Ascending aorta (tissue), 2 donors: ENCODE measurements around the gene EDA. TPM values are rescaled to one million over a fixed set of nuclear protein-coding genes. Genes with fewer than 3 reads are reported as not detected.

Experiments used
- DNase-seq, 2 donors: peaks; one replicate each; pipeline ENCODE4 v3.0.0-alpha.2; 2019; ENCODE audit warnings: low spot score in 2 of 2
- H3K27ac ChIP-seq, 2 donors: fragments of 200-600 bp; sonication (generic); one replicate each; pipeline ENCODE4 v1.5.1; 2016 to 2017; ENCODE audit warnings: mild to moderate bottlenecking in 1 of 2
- H3K27me3 ChIP-seq: fragments of 200-600 bp; sonication (generic); one replicate; pipeline ENCODE4 v1.5.1; 2017
- H3K36me3 ChIP-seq, 2 donors: fragments of 200-600 bp; sonication (generic); one replicate each; pipeline ENCODE4 v1.5.1; 2016
- H3K4me1 ChIP-seq, 2 donors: fragments of 200-600 bp; sonication (generic); one replicate each; pipeline ENCODE4 v1.5.1; 2016 to 2017; ENCODE audit warnings: mild to moderate bottlenecking in 1 of 2
- H3K4me3 ChIP-seq, 2 donors: fragments of 200-600 bp; sonication (generic); one replicate each; pipeline ENCODE4 v1.5.1; 2016 to 2017; ENCODE audit warnings: mild to moderate bottlenecking in 1 of 2
- H3K9me3 ChIP-seq, 2 donors: fragments of 200-600 bp; sonication (generic); one replicate each; pipeline ENCODE4 v1.5.1; 2016
- CTCF ChIP-seq, 3 experiments: fragments of 200-600 bp in 2 of 3; fragments of 450-650 bp in 1 of 3; sonication (generic) in 2 of 3; IDR thresholded peaks; one replicate each; pipeline ENCODE4 v1.5.1; 2016 to 2019; ENCODE audit warnings: antibody characterized with exemption in 3 of 3, mild to moderate bottlenecking in 1 of 3, moderate library complexity in 1 of 3
- intact Hi-C: fragments of 100-400 bp; cut with DNase I; formaldehyde crosslinking; loops from one replicate; pipeline ENCODE4 v1.15.1; 2023
- total RNA-seq: library from RNA; depleted of rRNA; stranded (reverse); fragments of >200 nt; gene quantifications from one replicate; pipeline ENCODE4 v1.1.0, GENCODE V29; 2016

EDA gene
- total RNA-seq, 1 donor from 2014 or later: 1.7 TPM

- Histone ChIP-seq H3K27ac (no peak overlapping the region), H3K4me1 (no peaks in the 10 kb centered on the region), H3K36me3 (no peaks in the 10 kb centered on the region), H3K4me3 (no peak overlapping the region), H3K9me3 (no peaks in the 10 kb centered on the region), H3K27me3 (no peaks in the 10 kb centered on the region)
- intact Hi-C loops: no loop called here
- TF ChIP-seq CTCF (IDR thresholded peaks at IDR 0.05): peak; percentile 21 to 69 (median 52)
- DNase-seq: no peak
These were observed 414.4 kb downstream of the EDA start for GRCh38 chrX:70030301-70030767.

- H3K27ac ChIP-seq: no peak overlapping the region
- no peaks in the 10 kb centered on the region for H3K27me3 ChIP-seq
- intact Hi-C loops: no loop called here
- H3K9me3 ChIP-seq: no peaks in the 10 kb centered on the region
- H3K4me3 ChIP-seq: no peak overlapping the region
- no peaks in the 10 kb centered on the region for H3K4me1 ChIP-seq
- no peaks in the 10 kb centered on the region for H3K36me3 ChIP-seq
- no peak for DNase-seq
- TF ChIP-seq CTCF (IDR thresholded peaks at IDR 0.05): no peak
These were observed 416.9 kb downstream of the EDA start for GRCh38 chrX:70032792-70033191.

GRCh38 chrX:70033348-70034051 lies 417.6 kb downstream of the EDA start:
- DNase-seq: no peak

GRCh38 chrX:70034646-70035045 lies 418.7 kb downstream of the EDA start:
- DNase-seq: no peak
- no peaks in the 10 kb centered on the region for H3K27me3 ChIP-seq
- intact Hi-C loops: no loop called here
- H3K9me3 ChIP-seq: no peaks in the 10 kb centered on the region
- H3K36me3 ChIP-seq: no peaks in the 10 kb centered on the region
- no peak overlapping the region for H3K27ac ChIP-seq
- no peak for TF ChIP-seq CTCF (IDR thresholded peaks at IDR 0.05)
- H3K4me3 ChIP-seq: no peak overlapping the region
- H3K4me1 ChIP-seq: no peaks in the 10 kb centered on the region

More at GRCh38 chrX:70033348-70034051, 417.6 kb downstream of the EDA start:
- Histone ChIP-seq H3K36me3 (no peaks in the 10 kb centered on the region), H3K4me1 (no peaks in the 10 kb centered on the region), H3K4me3 (no peak overlapping the region), H3K27me3 (no peaks in the 10 kb centered on the region), H3K9me3 (no peaks in the 10 kb centered on the region), H3K27ac (no peak overlapping the region)
- intact Hi-C loops: no loop called here
- peak in 2 of 3 experiments; percentile 34 to 53 for TF ChIP-seq CTCF (IDR thresholded peaks at IDR 0.05)

- DNase-seq: no peak
- Histone ChIP-seq H3K27me3 (no peaks in the 10 kb centered on the region), H3K27ac (no peak overlapping the region), H3K36me3 (no peaks in the 10 kb centered on the region), H3K4me3 (no peak overlapping the region), H3K9me3 (no peaks in the 10 kb centered on the region), H3K4me1 (no peaks in the 10 kb centered on the region)
- intact Hi-C loops: no loop called here
- TF ChIP-seq CTCF (IDR thresholded peaks at IDR 0.05): no peak
These were observed 422.6 kb downstream of the EDA start for GRCh38 chrX:70038515-70038914.
